Activated T-cell treated with anti-CD3 and anti-CD28 coated beads, Interleukin-2, amount 50 U/mL, for 48 hours (primary cell): ENCODE data around the gene ALDH7A1.

Source experiments
- DNase-seq, 2 experiments: peaks; one replicate each; pipeline ENCODE4 v3.0.0-alpha.2; 2020

The ALDH7A1 gene

DNA sequence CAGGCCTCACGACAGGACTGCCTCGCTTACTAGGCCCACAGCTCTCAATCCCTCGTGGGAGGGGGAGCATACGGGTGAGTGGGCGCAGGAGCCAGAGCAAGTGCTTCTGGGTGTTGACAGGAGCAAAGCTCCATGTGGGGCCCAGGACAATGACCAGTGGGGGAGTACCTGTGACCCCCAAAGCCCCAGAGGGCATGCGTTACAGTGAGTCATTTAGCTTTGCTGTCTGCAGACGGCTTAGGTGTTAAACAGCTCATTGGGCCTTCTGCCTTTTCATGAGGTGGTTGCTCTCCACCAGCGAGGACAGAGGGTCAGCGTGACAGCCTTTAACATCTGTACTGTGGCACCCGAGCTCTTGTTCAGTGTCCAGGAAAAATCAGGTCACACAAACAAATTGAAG is 93.6 kb downstream of the ALDH7A1 start:
- DNase-seq, result no peak

- no peak for DNase-seq
These were observed 95.1 kb downstream of the ALDH7A1 start for GRCh38 chr5:126499853-126500342.

GRCh38 chr5:126499278-126499677 is 95.7 kb downstream of the ALDH7A1 start:
- DNase-seq, result no peak

- DNase-seq, result no peak
These were observed 97.5 kb downstream of the ALDH7A1 start for GRCh38 chr5:126497506-126497905.

DNA sequence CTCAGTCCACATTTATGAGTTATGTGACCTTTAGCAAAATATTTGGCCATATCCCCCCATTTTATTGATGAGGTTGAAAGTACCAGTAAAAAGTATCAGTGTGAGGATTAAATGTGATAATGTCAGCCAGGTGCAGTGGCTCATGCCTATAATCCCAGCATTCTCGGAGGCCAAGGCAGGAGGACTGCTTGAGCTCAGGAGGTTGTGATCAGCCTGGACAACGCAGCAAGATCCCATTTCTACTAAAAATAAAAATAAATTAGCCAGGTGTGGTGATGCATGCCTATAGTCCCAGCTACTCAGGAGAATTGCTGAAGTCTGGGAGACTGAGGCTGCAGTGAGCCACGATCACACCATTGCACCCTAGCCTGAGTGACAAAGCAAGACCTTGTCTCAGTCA is 100.6 kb downstream of the ALDH7A1 start:
- DNase-seq, result no peak

- no peak for DNase-seq
These were observed 102.1 kb downstream of the ALDH7A1 start for GRCh38 chr5:126492939-126493338.

DNA sequence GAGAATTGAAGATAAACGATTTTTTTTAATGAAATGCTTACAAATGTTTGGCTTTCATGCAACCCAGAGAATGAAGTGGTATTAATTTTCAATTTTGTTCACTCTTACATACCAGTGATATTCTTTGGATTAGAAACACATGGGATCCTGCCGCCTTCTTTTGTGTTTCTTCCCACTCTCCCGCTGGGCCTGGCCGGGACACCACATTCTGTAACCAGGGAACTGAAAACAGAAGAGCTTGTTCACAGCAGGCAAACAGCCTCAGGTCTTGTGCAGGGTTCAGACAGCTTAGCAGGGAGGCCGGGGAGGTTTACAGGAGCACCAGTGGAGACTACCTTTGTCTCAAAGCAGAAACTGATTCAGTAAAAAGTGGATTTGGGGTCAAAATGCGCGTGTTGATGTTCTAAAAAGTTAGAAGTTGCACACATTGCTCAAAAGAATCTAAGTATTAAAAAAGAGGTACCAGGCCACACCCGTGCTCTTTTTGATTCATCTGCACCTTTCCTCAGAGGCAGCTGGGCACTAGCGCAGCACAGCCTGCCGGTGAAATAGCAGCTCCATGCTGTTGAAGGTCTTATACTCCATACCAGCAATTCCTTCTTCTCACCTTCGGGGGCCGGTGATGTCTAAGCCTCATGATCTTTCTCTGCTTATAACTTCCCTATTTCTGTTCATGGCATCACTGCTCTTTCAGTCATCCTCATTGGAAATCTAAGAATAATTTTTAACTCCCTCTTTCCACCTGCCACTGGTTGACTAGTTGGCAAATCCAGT is 104.7 kb downstream of the ALDH7A1 start:
- no peak for DNase-seq

- no peak for DNase-seq
These were observed 106.5 kb downstream of the ALDH7A1 start for GRCh38 chr5:126488443-126489065.

- DNase-seq, result no peak
These were observed 107.4 kb downstream of the ALDH7A1 start for GRCh38 chr5:126487596-126487995.

DNA sequence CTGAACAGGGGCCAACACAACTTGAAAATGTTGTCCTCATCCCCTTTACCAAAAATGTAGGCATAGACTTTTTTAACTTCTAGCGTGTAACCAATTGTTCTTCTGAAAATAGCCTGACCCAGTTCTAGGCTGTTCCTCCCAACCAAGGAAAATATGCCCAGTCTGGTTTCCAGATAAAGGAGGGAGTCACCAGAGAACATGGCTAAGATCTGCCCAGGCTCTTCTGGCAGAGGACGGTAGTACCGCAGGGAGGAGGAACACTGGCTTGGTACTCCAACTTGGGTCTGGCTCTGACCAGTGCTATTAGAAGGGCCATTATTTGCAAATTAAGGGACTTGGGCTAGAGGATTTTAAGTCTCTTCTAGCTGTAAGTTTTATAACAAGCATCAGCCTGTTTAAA is 108.7 kb downstream of the ALDH7A1 start:
- no peak for DNase-seq

DNA sequence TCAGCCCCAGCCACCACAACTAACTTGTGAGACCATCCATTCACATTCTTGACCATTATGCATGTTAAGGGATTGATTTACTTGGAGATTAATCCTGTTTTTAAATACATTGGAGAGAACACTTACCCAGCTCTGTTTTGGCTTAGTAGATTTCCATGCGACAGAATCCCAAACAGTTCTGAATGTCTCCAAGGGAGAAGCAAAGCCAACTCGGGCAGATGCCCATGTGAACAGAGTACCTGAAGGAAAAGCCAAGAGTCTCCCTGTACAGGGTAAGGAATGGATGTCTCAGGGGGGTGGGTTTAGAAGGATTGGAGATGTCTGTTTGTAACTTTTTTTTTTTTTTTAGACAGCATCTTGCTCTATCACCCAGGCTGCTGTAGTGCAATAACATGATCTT is 110.8 kb downstream of the ALDH7A1 start:
- no peak for DNase-seq

DNA sequence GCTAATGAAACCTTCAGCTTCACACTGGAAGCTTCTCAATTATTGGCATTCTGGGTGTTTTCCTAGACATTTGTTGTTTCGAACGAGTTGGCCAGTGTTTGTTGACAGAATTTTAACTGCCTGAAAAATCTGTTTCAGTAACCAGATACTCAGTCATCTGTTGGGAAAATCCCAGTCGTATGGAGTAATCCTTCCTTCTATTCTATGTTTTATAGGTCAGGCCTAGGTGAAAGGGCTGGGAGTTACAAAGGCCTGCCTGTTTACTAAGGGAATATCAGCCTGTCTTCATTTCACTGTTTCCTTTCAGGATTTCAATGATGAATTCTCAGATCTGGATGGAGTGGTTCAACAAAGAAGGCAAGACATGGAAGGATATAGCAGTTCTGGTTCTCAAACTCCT is 111.9 kb downstream of the ALDH7A1 start:
- no peak for DNase-seq

- DNase-seq, result no peak
These were observed 112.4 kb downstream of the ALDH7A1 start for GRCh38 chr5:126482591-126482990.

DNA sequence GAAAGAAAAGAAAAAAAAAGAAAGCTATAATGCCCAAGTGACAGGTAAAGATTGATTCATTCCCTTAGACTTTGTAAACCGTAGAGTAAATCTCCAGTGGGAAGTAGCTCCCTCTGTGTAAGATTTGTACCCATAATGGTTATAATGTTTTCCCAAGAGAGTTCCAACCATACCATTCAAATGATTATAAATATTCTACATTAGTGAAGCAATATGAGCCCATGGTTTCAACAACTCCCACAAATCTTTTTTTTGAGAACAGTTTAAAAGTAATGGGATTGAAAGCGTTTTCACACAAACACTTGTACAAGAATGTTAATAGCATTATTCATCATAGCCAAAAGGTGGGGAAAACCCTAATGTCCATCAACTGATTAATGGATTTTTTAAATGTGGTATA is 113.8 kb downstream of the ALDH7A1 start:
- no peak for DNase-seq
